WERI-Rb-1 (cell line): ENCODE measurements around the gene ACVRL1.

Source experiments
- DNase-seq: peaks from one replicate; pipeline ENCODE4 v3.0.0-alpha.2; 2020
- H3K27ac ChIP-seq: fragments of 250-450 bp; sonication (Bioruptor Pico); 2 replicates; pipeline ENCODE4 v1.5.1; 2020; ENCODE audit warnings: mild to moderate bottlenecking, moderate library complexity
- H3K27me3 ChIP-seq: fragments of 250-450 bp; sonication (Bioruptor Pico); 2 replicates; pipeline ENCODE4 v1.5.1; 2021; ENCODE audit warnings: mild to moderate bottlenecking, low read depth, moderate library complexity; ENCODE audit not compliant: insufficient read depth, severe bottlenecking
- H3K36me3 ChIP-seq: fragments of 250-450 bp; sonication (Bioruptor Pico); 2 replicates; pipeline ENCODE4 v1.5.1; 2020; ENCODE audit warnings: mild to moderate bottlenecking, moderate library complexity
- H3K4me3 ChIP-seq: 2 replicates; pipeline ENCODE4 v1.5.1; 2011; ENCODE audit warnings: low read depth, mild to moderate bottlenecking, control low read depth, low read length
- H3K9me3 ChIP-seq: fragments of 250-450 bp; sonication (Bioruptor Pico); 2 replicates; pipeline ENCODE4 v1.5.1; 2021; ENCODE audit warnings: mild to moderate bottlenecking, moderate library complexity; ENCODE audit not compliant: severe bottlenecking
- TF ChIP-seq, protein P1 (sequence below): IDR thresholded peaks from 2 replicates; pipeline ENCODE4 v1.5.1; 2011; ENCODE audit warnings: low read depth, mild to moderate bottlenecking, control low read depth, inconsistent platforms, low read length

Gene ACVRL1

DNA sequence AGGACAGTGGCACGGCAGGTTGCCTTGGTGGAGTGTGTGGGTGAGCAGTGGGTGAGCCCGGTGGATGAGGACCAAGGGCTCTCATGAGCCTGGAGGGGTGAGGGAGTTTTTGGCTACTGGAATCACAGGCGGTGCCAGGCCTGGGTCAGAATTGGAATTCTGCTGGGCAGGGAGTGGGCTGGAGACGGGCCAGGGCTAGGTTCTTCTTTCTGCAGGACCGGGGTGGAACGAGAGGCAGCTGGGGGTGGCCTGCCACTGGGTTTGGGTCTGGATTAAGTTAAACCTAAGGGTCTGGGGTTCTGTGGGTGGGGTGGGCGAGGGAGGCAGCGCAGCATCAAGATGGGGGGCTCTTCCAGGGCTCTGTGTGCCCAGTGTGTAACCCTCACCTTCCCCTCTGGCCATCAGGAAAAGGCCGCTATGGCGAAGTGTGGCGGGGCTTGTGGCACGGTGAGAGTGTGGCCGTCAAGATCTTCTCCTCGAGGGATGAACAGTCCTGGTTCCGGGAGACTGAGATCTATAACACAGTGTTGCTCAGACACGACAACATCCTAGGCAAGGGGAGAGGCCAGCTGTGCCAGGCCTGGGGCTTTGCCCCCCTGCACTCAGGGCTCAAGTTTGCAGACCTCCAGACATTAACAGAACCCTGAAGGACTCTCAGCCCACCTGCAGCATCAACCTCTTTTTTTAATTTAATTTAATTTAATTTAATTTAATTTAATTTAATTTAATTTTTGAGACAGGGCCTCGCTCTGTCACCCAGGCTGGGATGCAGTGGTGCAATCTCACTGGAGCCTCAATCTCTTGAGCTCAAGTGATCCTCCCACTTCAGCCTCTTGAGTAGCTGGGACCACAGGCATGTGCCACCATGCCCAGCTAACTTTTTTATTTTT lies 7.0 kb downstream of the ACVRL1 start:
- TF ChIP-seq, protein P1, sequence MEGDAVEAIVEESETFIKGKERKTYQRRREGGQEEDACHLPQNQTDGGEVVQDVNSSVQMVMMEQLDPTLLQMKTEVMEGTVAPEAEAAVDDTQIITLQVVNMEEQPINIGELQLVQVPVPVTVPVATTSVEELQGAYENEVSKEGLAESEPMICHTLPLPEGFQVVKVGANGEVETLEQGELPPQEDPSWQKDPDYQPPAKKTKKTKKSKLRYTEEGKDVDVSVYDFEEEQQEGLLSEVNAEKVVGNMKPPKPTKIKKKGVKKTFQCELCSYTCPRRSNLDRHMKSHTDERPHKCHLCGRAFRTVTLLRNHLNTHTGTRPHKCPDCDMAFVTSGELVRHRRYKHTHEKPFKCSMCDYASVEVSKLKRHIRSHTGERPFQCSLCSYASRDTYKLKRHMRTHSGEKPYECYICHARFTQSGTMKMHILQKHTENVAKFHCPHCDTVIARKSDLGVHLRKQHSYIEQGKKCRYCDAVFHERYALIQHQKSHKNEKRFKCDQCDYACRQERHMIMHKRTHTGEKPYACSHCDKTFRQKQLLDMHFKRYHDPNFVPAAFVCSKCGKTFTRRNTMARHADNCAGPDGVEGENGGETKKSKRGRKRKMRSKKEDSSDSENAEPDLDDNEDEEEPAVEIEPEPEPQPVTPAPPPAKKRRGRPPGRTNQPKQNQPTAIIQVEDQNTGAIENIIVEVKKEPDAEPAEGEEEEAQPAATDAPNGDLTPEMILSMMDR: no peak
- Histone ChIP-seq H3K27ac (peak overlapping the region; percentile 72), H3K9me3 (no peaks in the 10 kb centered on the region), H3K36me3 (no peaks in the 10 kb centered on the region), H3K4me3 (no peak overlapping the region), H3K27me3 (no peaks in the 10 kb centered on the region)
- no peak for DNase-seq

DNA sequence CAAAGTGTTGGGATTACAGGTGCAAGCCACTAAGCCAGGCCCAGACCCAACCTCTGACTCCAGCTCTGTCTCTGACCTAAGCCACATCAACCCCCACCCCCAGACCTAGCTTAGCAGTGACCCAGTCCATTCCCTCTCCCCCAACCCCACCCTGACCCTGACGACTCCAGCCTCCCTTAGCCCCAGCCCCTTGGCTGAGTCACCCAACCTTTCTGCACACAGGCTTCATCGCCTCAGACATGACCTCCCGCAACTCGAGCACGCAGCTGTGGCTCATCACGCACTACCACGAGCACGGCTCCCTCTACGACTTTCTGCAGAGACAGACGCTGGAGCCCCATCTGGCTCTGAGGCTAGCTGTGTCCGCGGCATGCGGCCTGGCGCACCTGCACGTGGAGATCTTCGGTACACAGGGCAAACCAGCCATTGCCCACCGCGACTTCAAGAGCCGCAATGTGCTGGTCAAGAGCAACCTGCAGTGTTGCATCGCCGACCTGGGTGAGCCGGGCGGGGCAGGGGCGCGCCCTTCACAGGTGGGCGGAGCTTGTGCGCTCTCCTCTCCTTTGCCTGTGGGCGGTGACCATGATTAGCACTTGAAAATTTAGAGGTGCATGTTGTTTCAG lies 7.8 kb downstream of the ACVRL1 start:
- Histone ChIP-seq H3K36me3 (no peaks in the 10 kb centered on the region), H3K27me3 (no peaks in the 10 kb centered on the region), H3K27ac (no peak overlapping the region), H3K9me3 (no peaks in the 10 kb centered on the region), H3K4me3 (no peak overlapping the region)
- no peak for DNase-seq
- TF ChIP-seq, protein P1: no peak

DNA sequence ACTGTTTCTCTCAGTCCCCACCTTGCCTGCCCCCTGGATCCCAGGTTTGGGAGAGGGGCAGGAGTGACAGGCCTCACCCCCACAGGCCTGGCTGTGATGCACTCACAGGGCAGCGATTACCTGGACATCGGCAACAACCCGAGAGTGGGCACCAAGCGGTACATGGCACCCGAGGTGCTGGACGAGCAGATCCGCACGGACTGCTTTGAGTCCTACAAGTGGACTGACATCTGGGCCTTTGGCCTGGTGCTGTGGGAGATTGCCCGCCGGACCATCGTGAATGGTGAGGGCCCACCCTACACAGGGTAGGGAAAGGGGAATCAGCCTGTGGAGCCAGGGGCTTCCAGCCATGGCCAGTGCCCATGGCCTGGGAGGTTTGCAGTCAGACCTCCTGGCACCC lies 8.6 kb downstream of the ACVRL1 start:
- H3K27ac ChIP-seq: no peak overlapping the region
- TF ChIP-seq, protein P1: no peak

DNA sequence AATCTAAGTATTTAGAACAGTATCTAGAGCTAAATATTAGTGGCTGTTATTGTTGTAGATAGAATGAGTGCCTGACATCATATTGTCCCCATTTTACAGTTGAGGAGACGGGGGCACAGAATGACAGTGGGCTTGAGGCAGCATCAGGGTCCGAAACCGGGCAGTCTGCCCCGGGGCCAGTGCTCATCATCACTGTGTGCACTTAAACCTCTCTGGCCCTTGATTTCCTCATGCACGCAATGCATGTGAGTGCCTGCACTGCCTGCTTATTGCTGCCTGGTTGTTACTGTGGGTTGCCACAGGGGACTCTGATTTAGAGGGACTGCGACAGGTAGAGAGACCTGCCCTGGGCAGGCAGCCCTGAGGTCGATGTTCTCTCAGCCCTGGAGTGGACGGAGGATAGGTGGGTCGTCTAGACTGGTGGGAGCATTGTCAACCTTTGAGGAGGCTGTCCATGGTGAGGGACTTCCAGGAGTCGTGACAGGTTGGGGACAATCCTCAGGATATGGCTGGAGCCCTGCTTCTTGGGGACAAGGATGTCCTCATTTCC lies 9.8 kb downstream of the ACVRL1 start:
- TF ChIP-seq, protein P1: no peak
- no peak for DNase-seq
- no peaks in the 10 kb centered on the region for H3K27me3 ChIP-seq
- no peak overlapping the region for H3K4me3 ChIP-seq
- H3K27ac ChIP-seq: peak overlapping the region; percentile 45
- no peaks in the 10 kb centered on the region for H3K9me3 ChIP-seq
- no peaks in the 10 kb centered on the region for H3K36me3 ChIP-seq

More for the DNA sequence above, 8.6 kb downstream of the ACVRL1 start:
- Histone ChIP-seq H3K9me3 (no peaks in the 10 kb centered on the region), H3K27me3 (no peaks in the 10 kb centered on the region), H3K36me3 (no peaks in the 10 kb centered on the region), H3K4me3 (no peak overlapping the region)
- no peak for DNase-seq

DNA sequence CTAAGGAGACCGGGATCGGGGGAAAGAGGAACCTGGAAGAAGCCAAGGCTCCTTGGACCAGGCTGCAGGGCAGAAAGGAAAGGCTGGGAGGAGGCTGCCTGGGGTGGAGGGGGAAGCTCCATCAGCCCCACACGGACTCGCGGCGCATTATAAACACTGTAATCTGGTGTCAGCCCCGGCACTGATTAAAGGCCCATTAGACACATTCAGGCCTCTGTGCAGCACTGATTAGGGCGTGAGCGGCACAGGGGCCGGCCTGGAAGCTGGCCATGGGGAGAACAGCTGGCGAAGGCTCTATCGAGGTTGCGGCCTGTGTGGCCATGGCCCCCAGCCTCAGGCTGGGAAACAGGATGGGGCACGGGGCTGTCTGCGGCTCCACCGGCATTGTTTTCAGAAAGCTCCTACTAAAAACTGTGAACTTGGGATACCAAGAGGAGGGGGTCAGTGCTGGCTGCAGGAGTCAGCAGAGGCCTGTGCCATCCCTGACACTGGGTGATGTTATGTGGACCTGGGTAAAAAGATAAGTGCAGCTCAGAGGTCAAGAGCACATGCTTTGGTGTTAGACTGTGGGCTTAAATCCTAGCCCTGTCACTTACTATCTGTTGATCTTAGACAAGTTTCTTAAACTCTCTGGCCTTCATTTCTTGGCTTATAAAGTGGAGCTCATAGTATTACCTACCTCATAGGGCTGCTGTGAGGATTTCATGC lies 10.6 kb downstream of the ACVRL1 start:
- H3K9me3 ChIP-seq: no peaks in the 10 kb centered on the region
- H3K27ac ChIP-seq: peak overlapping the region; percentile 45
- H3K4me3 ChIP-seq: no peak overlapping the region
- peak; percentile 72 for DNase-seq
- H3K36me3 ChIP-seq: no peaks in the 10 kb centered on the region
- TF ChIP-seq, protein P1: no peak
- no peaks in the 10 kb centered on the region for H3K27me3 ChIP-seq
